Fibroblast of peridontal ligament (primary cell): ENCODE data around the gene PLXNA2.

Experiments
- DNase-seq: peaks from one replicate; pipeline ENCODE4 v3.0.0-alpha.2; 2010; ENCODE audit errors: extremely low read depth

The PLXNA2 gene

GRCh38 chr1:208206092-208206698 lies 38.0 kb downstream of the PLXNA2 start:
- DNase-seq = no peak

- no peak for DNase-seq
Measured at GRCh38 chr1:208205216-208206013, 38.8 kb downstream of the PLXNA2 start.

GRCh38 chr1:208204779-208205178 lies 39.4 kb downstream of the PLXNA2 start:
- DNase-seq = peak; percentile 34

- peak; percentile 42 for DNase-seq
Measured at GRCh38 chr1:208203848-208204609, 40.2 kb downstream of the PLXNA2 start.

DNA sequence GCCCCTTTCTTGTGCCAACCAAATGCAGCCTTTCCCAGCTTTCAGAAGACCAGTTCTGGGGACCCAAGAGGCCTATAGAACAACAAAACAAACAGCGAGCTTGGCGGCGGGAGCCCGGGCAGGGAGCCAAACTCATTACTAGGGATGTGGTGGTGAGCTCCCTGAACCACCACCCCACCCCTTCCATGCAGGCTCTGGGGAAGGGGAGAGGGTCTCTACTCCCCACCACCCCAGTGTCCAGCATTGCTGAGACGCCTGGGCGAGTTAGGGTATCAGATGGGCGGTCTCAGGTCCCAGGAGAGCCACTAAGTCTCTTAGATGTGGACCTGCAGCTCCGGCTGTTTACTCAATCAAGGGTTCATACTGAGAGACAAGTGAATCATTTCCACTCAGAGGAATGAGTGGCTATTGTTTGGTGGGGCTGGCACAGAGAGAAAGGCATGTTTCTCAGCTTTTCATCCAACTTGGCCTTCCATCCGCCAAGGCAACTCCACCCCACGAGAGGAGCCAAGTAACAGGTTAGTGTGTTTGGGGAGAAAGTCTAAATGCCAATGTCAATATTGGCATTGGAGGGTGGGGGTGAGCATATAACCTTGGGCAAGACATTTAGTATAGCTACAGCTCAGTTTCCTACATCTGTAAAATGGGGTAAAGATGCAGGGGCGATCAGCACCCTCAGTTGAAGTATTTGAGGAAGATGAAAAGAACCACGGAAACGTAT lies 40.9 kb downstream of the PLXNA2 start:
- DNase-seq = peak; percentile 74

GRCh38 chr1:208202333-208202995 lies 41.7 kb downstream of the PLXNA2 start:
- no peak for DNase-seq

DNA sequence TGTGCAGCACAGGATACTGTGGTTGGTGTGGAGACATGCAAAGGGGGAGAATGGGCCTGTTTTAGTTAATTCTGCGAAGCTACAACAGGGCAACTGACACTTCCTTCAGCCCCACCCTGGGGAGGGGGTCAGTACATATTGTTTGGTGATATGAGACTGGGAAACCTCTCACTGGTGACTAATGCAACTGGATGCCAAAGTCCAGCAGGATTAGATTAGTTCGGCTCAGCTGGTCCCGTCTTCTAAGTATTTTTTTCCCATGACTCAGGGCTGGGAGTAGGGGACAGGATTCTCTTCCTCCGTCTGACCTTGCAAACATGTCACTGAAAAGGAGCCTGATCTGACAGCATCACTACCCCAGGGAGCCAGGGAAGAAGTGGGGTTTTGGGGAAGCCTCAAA lies 43.0 kb downstream of the PLXNA2 start:
- DNase-seq = peak; percentile 94

DNA sequence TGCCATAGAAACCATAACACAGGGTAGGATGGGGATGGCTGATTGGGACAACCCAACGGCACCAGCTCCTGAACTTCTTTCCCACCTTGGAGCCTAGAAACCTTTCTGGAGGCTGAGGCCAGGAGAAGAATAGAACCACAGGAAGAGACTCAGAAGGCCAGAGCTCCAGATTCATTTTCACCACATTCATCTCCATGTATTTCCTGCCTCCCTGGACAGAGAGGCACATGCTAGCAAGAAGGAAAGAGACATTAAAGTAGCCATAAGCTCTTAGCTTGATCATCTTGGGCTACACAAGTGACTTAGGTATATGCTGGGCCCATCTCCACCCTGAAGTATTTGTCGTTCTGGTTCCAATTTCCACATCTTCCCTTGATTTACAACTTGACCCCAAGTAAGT lies 44.1 kb downstream of the PLXNA2 start:
- no peak for DNase-seq

- no peak for DNase-seq
Measured at GRCh38 chr1:208198236-208198635, 45.9 kb downstream of the PLXNA2 start.

DNA sequence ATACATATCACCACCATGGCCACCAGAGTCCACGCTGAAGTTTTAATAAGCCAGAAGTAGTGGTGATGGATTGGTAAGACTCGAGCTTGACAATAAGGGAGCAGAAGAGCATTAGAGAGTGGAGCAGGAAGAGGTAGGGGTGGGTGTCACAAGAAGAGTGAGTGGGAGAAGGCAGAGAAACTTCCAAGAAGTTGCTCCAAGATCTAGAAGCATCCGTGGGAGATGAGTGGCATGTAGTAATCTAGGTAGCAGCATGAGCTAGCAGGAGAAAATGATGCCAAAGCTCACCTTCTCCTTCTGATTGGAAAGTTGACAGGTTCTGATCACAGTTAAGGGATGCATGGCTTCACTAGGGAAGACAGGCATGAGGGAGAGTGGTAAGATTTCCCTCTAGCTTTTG lies 49.2 kb downstream of the PLXNA2 start:
- DNase-seq = no peak

GRCh38 chr1:208192995-208193394 lies 51.2 kb downstream of the PLXNA2 start:
- DNase-seq = peak; percentile 85

DNA sequence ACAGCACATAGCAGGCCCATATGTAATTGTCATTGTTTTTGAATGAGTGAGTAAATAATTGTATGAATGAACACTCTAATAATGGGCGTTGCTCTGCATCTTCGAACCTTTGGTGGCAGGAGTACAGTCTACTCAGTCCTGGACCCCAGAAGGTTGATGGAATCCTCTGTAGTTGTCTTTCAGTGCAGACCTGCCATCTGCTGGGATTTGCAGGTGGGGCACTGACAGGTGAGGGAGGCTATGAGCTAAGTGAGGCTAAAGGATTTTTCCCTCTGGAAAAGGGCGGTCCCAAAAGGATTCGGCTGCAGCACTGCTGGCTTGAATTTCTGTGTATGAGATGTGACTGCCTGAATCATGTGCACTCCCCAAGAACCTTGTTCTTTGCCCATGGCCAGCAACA lies 53.4 kb downstream of the PLXNA2 start:
- no peak for DNase-seq

GRCh38 chr1:208189716-208190115 lies 54.5 kb downstream of the PLXNA2 start:
- no peak for DNase-seq

DNA sequence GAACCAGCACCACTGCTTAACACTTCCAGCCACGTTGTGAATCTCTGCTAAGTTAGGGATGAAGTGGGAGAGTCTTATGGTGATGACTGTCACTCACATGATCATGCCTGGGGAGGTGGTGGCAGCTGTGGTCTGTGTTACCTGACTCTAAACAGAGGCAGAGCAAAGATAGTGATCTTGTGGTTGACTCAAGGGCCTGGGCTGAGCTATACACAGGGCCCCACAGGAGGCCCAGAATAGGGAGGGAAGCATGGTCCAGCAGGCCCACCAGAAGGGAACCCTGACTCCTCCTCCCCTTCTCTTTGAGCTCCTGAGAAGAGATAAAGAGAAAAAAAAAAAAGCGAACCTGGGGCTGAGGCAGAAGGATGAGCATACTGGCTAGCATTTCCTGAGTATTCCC lies 55.0 kb downstream of the PLXNA2 start:
- no peak for DNase-seq

- no peak for DNase-seq
Measured at GRCh38 chr1:208188607-208189006, 55.6 kb downstream of the PLXNA2 start.

- no peak for DNase-seq
Measured at GRCh38 chr1:208187499-208188041, 56.6 kb downstream of the PLXNA2 start.

DNA sequence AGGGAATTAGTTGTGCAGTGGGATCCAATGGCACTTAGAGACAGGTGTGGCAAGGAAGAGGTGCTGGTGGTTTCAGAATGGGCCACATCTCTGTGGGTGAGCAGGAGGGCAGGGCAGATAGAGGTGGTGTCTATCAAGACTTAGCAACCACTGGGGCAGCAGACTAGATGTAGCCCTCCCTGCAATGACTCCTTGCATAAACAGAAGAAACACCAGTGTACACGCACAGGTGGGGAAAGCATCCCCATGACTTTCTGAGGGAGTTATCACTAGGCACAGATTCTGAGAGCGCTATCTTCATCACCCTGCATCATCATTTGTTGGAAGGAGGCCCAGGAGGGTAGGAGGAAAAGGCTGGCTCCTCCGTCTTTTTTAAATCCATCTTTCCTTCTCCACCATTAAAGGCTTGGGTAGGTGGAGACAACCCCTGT lies 58.4 kb downstream of the PLXNA2 start:
- no peak for DNase-seq

DNA sequence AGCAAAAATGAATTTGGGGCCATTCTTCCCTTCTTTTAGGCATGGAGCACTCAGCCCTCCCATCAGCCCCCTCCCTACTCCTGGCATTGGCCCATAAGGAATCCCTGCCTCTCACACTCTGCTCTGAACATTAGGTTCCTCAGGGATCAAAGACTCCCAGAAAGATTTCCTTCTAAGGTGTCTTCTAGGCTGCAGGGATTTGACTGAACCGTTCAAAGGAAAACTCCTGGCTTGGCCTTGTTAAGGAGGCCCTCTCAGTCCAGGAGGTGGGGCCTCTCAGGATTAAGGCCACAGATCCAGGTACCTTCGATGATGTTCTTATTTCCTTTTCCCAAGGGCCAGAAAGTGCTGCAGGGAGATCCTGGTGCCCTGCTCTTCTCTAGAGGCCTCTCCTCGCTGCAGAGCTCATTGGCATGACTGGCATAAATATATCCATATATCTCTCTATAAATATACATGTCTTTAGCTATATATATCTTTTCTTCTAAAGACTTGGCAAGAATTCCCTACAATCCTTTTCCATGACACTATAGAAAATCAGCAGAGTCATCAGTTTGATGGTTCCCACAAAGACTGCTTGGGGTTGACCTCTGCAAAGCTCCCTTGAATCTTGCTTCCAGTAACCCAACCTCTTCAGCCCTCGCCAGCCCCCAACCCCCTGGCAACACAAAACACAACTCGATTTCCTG lies 59.1 kb downstream of the PLXNA2 start:
- DNase-seq = peak; percentile 72

GRCh38 chr1:208183977-208184911 lies 59.9 kb downstream of the PLXNA2 start:
- DNase-seq = peak; percentile 87
